Body of pancreas (tissue), 4 donors: Measurements from ENCODE around the gene KCNIP4. TPM values are rescaled to one million over a fixed set of nuclear protein-coding genes. Genes with fewer than 3 reads are reported as not detected.

Source experiments
- ATAC-seq: fragments of 150-250 bp; one replicate; pipeline ENCODE4 v1.9.1; 2016
- DNase-seq, 4 donors: peaks; one replicate each; pipeline ENCODE4 v3.0.0-alpha.2; 2019
- H3K27ac ChIP-seq, 4 donors: fragments of 200-600 bp; sonication (generic); 1 replicate in 3 of 4; 2 replicates in 1 of 4; pipeline versions ENCODE4 v1.5.1 to v1.6.1; 2016 to 2019; ENCODE audit warnings: mild to moderate bottlenecking in 1 of 4, mixed read lengths in 1 of 4, moderate library complexity in 1 of 4
- H3K27me3 ChIP-seq, 2 donors: fragments of 200-600 bp; sonication (generic); one replicate each; pipeline ENCODE4 v1.6.0; 2016; ENCODE audit warnings: mild to moderate bottlenecking in 1 of 2
- H3K36me3 ChIP-seq, 2 donors: fragments of 200-600 bp; sonication (generic); replicated peaks in 1 of 2; 2 replicates each; pipeline ENCODE4 v1.5.1; 2016; ENCODE audit warnings: low read depth in 2 of 2; ENCODE audit not compliant: insufficient read depth in 1 of 2
- H3K4me1 ChIP-seq: fragments of 200-600 bp; sonication (generic); one replicate; pipeline ENCODE4 v1.6.0; 2016
- H3K4me3 ChIP-seq, 2 donors: fragments of 200-600 bp; sonication (generic); 1 replicate in 1 of 2; 2 replicates in 1 of 2; pipeline ENCODE4 v1.5.1; 2016 to 2019
- H3K9me3 ChIP-seq, 3 donors: fragments of 200-600 bp; sonication (generic); 1 replicate in 2 of 3; 2 replicates in 1 of 3; pipeline ENCODE4 v1.5.1; 2016
- POLR2A ChIP-seq, 3 donors: fragments of 450-650 bp; IDR thresholded peaks; one replicate each; pipeline ENCODE4 v1.6.1; 2016; ENCODE audit warnings: antibody characterized with exemption in 3 of 3, mild to moderate bottlenecking in 2 of 3
- WGBS, 2 donors: methylation state at CpG; one replicate each; pipeline ENCODE4 v1.1.5; 2017; 5-methylcytosine and 5-hydroxymethylcytosine counted together
- intact Hi-C: fragments of 100-400 bp; cut with DNase I; formaldehyde crosslinking; loops from one replicate; pipeline ENCODE4 v1.15.1; 2023
- total RNA-seq, 2 donors: library from RNA; depleted of rRNA; stranded (reverse); fragments of >200 nt; gene quantifications; one replicate each; pipeline ENCODE4 v1.1.0, GENCODE V29; 2016
- TF ChIP-seq, protein P1 (sequence below), 7 experiments: fragments of 450-650 bp in 4 of 7; fragments of 200-600 bp in 3 of 7; sonication (generic) in 3 of 7; IDR thresholded peaks; one replicate each; pipeline ENCODE4 v1.5.1; 2016 to 2019; ENCODE audit warnings: antibody characterized with exemption in 7 of 7

KCNIP4 gene
- total RNA-seq, 2 donors from 2014 or later = not detected

DNA sequence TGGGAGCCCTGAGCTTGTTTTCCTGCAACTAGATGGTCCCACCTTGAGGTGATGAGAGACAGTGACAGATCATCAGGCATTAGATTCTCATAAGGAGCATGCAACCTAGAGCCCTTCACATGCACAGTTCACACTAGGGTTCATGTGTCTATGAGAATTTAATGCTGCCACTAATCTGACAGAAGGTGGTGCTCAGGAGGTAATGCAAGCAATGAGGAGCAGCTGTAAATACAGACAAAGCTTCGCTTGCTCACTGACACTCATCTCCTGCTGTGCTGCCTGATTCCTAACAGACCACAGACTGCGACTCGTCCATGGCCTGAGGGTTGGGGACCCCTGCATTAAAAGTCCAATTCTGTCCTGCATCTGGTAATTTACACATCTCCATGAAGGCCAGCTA is 141.6 kb downstream of the KCNIP4 start:
- Histone ChIP-seq H3K27ac (no peak overlapping the region), H3K27me3 (no peaks in the 10 kb centered on the region), H3K9me3 (no peaks in the 10 kb centered on the region), H3K4me3 (no peak overlapping the region), H3K4me1 (no peaks in the 10 kb centered on the region), H3K36me3 (no peaks in the 10 kb centered on the region)
- no peak for DNase-seq
- TF ChIP-seq POLR2A (IDR thresholded peaks at IDR 0.05) = no peak
- TF ChIP-seq, protein P1, sequence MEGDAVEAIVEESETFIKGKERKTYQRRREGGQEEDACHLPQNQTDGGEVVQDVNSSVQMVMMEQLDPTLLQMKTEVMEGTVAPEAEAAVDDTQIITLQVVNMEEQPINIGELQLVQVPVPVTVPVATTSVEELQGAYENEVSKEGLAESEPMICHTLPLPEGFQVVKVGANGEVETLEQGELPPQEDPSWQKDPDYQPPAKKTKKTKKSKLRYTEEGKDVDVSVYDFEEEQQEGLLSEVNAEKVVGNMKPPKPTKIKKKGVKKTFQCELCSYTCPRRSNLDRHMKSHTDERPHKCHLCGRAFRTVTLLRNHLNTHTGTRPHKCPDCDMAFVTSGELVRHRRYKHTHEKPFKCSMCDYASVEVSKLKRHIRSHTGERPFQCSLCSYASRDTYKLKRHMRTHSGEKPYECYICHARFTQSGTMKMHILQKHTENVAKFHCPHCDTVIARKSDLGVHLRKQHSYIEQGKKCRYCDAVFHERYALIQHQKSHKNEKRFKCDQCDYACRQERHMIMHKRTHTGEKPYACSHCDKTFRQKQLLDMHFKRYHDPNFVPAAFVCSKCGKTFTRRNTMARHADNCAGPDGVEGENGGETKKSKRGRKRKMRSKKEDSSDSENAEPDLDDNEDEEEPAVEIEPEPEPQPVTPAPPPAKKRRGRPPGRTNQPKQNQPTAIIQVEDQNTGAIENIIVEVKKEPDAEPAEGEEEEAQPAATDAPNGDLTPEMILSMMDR (IDR thresholded peaks at IDR 0.05) = no peak
- no peak for ATAC-seq
- WGBS, 2 donors = 78 to 96% methylated on average over 3 of the region's 3 CpGs
- intact Hi-C loops = no loop called here

DNA sequence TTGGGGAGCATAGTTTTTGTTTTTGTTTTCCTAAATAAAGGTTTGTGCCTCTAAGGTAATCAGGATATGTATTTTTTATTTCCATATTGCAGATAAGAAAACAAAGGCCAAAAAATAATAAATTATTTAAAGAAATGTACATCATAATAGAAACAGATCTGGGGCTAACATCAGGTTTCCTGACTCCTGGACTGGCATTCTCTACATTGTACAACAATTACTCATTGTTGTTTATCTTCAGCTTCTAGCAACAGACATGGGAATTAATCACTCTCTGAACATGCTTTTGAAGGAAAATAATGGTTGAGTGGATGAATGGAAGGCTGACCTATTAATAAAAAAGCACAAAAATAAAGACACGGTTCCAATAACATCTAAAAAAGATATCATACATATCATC is 146.2 kb downstream of the KCNIP4 start:
- Histone ChIP-seq H3K9me3 (no peaks in the 10 kb centered on the region), H3K27ac (no peak overlapping the region), H3K36me3 (no peaks in the 10 kb centered on the region), H3K27me3 (no peaks in the 10 kb centered on the region), H3K4me1 (no peaks in the 10 kb centered on the region), H3K4me3 (no peak overlapping the region)
- ATAC-seq (no peak), DNase-seq (no peak)
- 21 to 27% methylated on average over 1 of the region's 1 CpG for WGBS, 2 donors
- TF ChIP-seq, protein P1 (IDR thresholded peaks at IDR 0.05) = no peak
- no peak for TF ChIP-seq POLR2A (IDR thresholded peaks at IDR 0.05)
- intact Hi-C loops = no loop called here

DNA sequence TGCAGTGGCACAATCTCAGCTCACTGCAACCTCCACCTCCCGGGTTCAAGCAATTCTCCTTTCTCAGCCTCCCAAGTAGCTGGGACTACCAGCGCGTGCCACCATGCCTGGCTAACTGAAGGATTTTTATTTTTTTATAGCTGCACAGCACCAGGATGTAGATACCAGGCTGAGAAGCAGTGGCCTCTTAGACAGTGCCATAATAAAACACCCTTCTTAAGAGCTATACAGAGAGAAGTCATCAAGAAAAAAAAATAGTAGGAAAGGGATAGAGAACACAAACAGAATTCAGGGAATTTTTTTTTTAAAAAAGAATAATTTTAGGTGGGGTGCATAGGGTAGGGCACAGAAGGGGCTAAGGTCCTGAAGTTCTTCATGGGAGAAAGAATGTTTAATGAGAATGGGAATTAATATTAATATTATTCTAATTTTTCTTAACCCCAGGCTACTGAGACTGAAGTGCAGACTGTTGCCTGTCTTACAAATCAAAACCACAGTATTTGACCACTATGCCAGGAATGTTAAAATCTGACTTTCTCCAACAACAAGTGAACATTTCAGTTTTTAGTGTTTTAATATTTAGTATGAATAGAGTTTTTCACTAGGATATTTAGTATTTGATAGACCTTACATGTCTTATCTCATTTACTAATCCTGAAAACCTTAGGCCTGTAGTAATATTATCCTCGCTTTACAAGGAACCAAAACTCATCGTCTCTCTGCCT is 146.7 kb downstream of the KCNIP4 start:
- Histone ChIP-seq H3K36me3 (no peaks in the 10 kb centered on the region), H3K4me1 (no peaks in the 10 kb centered on the region), H3K27me3 (no peaks in the 10 kb centered on the region), H3K4me3 (no peak overlapping the region), H3K27ac (no peak overlapping the region), H3K9me3 (no peaks in the 10 kb centered on the region)
- no peak for ATAC-seq
- 86 to 93% methylated on average over 5 of the region's 5 CpGs for WGBS, 2 donors
- intact Hi-C loops = no loop called here
- DNase-seq = no peak
- TF ChIP-seq, protein P1 (IDR thresholded peaks at IDR 0.05) = no peak
- TF ChIP-seq POLR2A (IDR thresholded peaks at IDR 0.05) = no peak

DNA sequence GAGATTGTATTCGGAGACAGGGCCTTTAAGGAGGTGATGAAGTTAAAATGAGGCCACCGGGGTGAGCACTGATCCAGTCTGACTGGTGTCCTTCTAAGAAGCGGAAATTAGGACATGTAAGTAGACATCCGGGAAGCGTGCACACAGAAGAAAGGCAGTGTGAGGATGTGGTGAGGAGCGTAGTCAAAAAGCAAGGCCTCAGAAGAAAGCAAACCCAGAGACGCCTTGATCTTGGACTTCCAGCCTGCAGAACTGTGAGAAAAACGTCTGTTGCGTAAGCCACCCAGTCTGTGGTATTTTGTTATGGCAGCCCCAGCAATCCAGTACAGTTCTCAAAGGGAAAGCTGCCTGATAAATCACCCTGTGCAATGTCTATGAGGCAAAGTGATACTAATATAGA is 153.5 kb downstream of the KCNIP4 start:
- no peak overlapping the region for H3K4me3 ChIP-seq
- no peak for TF ChIP-seq POLR2A (IDR thresholded peaks at IDR 0.05)
- TF ChIP-seq, protein P1 (IDR thresholded peaks at IDR 0.05) = no peak
- WGBS, 2 donors = 78 to 82% methylated on average over 9 of the region's 9 CpGs
- H3K4me1 ChIP-seq = no peaks in the 10 kb centered on the region
- no peaks in the 10 kb centered on the region for H3K27me3 ChIP-seq
- ATAC-seq (no peak), DNase-seq (no peak)
- H3K36me3 ChIP-seq = no peaks in the 10 kb centered on the region
- intact Hi-C loops = no loop called here
- no peaks in the 10 kb centered on the region for H3K9me3 ChIP-seq
- H3K27ac ChIP-seq = no peak overlapping the region

DNA sequence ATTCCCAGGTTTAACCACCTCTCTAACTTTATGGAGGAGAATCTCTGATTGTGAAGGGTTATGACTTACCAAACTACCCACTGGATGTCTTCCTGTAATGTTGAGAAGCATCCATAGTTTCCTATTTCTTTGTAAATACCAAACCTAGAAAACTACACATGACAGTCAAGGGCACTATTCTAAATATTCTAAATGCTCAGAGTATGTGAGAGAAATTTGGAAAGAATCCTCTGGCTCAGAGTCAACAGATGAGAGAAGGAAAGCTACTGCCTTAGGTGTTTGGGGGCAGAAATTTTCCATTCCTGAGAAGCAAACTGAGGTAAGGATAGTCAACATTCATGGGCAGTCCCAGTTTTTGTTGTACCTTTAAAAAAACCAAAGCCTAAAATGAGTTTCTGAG is 155.8 kb downstream of the KCNIP4 start:
- no peaks in the 10 kb centered on the region for H3K36me3 ChIP-seq
- H3K4me1 ChIP-seq = no peaks in the 10 kb centered on the region
- ATAC-seq (no peak), DNase-seq (no peak)
- TF ChIP-seq, protein P1 (IDR thresholded peaks at IDR 0.05) = no peak
- no peak for TF ChIP-seq POLR2A (IDR thresholded peaks at IDR 0.05)
- intact Hi-C loops = no loop called here
- H3K9me3 ChIP-seq = no peaks in the 10 kb centered on the region
- no peaks in the 10 kb centered on the region for H3K27me3 ChIP-seq
- H3K4me3 ChIP-seq = no peak overlapping the region
- H3K27ac ChIP-seq = no peak overlapping the region
